Upper lobe of left lung (tissue), 4 donors: ENCODE results near the gene ACTR3C.
"Not testable (repeated sequence)": the region's sequence is repeated elsewhere in the genome, so short reads cannot be mapped to it uniquely, and the experiment has no call there.

ENCODE experiments used
- CTCF ChIP-seq, 6 experiments: fragments of 450-650 bp in 4 of 6; fragments of 200-600 bp in 2 of 6; sonication (generic) in 2 of 6; IDR thresholded peaks; one replicate each; pipeline ENCODE4 v1.5.1; 2016 to 2019; ENCODE audit warnings: antibody characterized with exemption in 6 of 6
- EP300 ChIP-seq, 4 donors: sonication (generic); formaldehyde crosslinking; IDR thresholded peaks; one replicate each; pipeline ENCODE4 v1.5.1; 2017; ENCODE audit warnings: antibody characterized with exemption in 4 of 4, control low read depth in 2 of 4
- POLR2A ChIP-seq, 4 donors: fragments of 450-650 bp; IDR thresholded peaks; one replicate each; pipeline ENCODE4 v1.5.1; 2016 to 2017; ENCODE audit warnings: antibody characterized with exemption in 4 of 4, mild to moderate bottlenecking in 2 of 4
- POLR2AphosphoS5 ChIP-seq, 2 donors: sonication (generic); formaldehyde crosslinking; IDR thresholded peaks; one replicate each; pipeline ENCODE4 v1.5.1; 2017; ENCODE audit warnings: antibody characterized with exemption in 2 of 2

- not testable (repeated sequence) for TF ChIP-seq CTCF, POLR2AphosphoS5, POLR2A, EP300 (IDR thresholded peaks at IDR 0.05)
Observed at GRCh38 chr7:150288816-150289215, 34.5 kb downstream of the ACTR3C start.
